Endothelial cell of umbilical vein (primary cell): Measurements from ENCODE around the gene SLC46A2.

Experiments
- CTCF ChIP-seq, 2 donors: IDR thresholded peaks; 1 replicate in 1 of 2; 2 replicates in 1 of 2; pipeline ENCODE4 v1.5.1; 2011; ENCODE audit warnings: low read length in 2 of 2, mild to moderate bottlenecking in 2 of 2, moderate library complexity in 2 of 2, control low read depth in 1 of 2, inconsistent platforms in 1 of 2, low read depth in 1 of 2; ENCODE audit not compliant: insufficient read depth in 1 of 2; ENCODE audit errors: extremely low read depth in 1 of 2
- EZH2 ChIP-seq: IDR thresholded peaks from 2 replicates; pipeline ENCODE4 v1.6.1; 2012; ENCODE audit warnings: borderline replicate concordance, low read depth, mild to moderate bottlenecking, moderate library complexity, low read length, inconsistent platforms; ENCODE audit not compliant: severe bottlenecking
- JUN ChIP-seq: IDR thresholded peaks from 2 replicates; pipeline ENCODE4 v1.6.1; 2011; ENCODE audit warnings: borderline replicate concordance, low read depth; ENCODE audit not compliant: insufficient read length, insufficient read depth
- MAX ChIP-seq: IDR thresholded peaks from 2 replicates; pipeline ENCODE4 v1.6.1; 2011; ENCODE audit not compliant: insufficient read depth, insufficient read length
- POLR2A ChIP-seq: IDR thresholded peaks from 2 replicates; pipeline ENCODE4 v1.6.1; 2012; ENCODE audit warnings: low read depth, mild to moderate bottlenecking, control low read depth, low read length
- POLR2AphosphoS5 ChIP-seq: IDR thresholded peaks from 2 replicates; pipeline ENCODE4 v1.6.1; 2012; ENCODE audit warnings: low read depth, mild to moderate bottlenecking, control low read depth, low read length, moderate library complexity; ENCODE audit not compliant: insufficient read depth

- no peak for TF ChIP-seq EZH2
- TF ChIP-seq MAX, result no peak
- TF ChIP-seq POLR2A, result no peak
- no peak for TF ChIP-seq CTCF (IDR thresholded peaks at IDR 0.05; ENCODE audit: extremely low read depth in 1 of 2, insufficient read depth in 1 of 2, low read depth in 1 of 2, low read length in 2 of 2)
- no peak for TF ChIP-seq JUN
- no peak for TF ChIP-seq POLR2AphosphoS5
These were observed 23.9 kb downstream of the SLC46A2 start for GRCh38 chr9:112866662-112867274.
